GM12878 (cell line): ENCODE data around the gene ARRDC5. TPM values are rescaled to one million over a fixed set of nuclear protein-coding genes. Genes with fewer than 3 reads are reported as not detected.

Experiments used
- BHLHE40 ChIP-seq, 2 experiments: fragments of 450-650 bp in 1 of 2; IDR thresholded peaks; 2 replicates each; pipeline ENCODE4 v1.6.1; 2011 to 2017; ENCODE audit warnings: low read depth in 2 of 2, borderline replicate concordance in 1 of 2, improper control_type of control experiment in 1 of 2, low read length in 1 of 2, mild to moderate bottlenecking in 1 of 2
- BRCA1 ChIP-seq: IDR thresholded peaks from 2 replicates; pipeline ENCODE4 v1.6.1; 2011; ENCODE audit warnings: low read depth, low read length, improper control_type of control experiment
- CBFB ChIP-seq: IDR thresholded peaks from 2 replicates; pipeline ENCODE4 v1.6.1; 2016; ENCODE audit warnings: antibody characterized with exemption, low read depth
- FOXK2 ChIP-seq: fragments of 450-650 bp; IDR thresholded peaks from 2 replicates; pipeline ENCODE4 v1.6.1; 2017; ENCODE audit warnings: mild to moderate bottlenecking, moderate library complexity
- HCFC1 ChIP-seq: fragments of 150-350 bp; IDR thresholded peaks from 2 replicates; pipeline ENCODE4 v1.6.1; 2014; ENCODE audit warnings: low read length
- KDM1A ChIP-seq: fragments of 200-600 bp; sonication (generic); IDR thresholded peaks from 2 replicates; pipeline ENCODE4 v1.6.1; 2016; ENCODE audit warnings: borderline replicate concordance
- NFYB ChIP-seq: IDR thresholded peaks from 2 replicates; pipeline ENCODE4 v1.6.1; 2011; ENCODE audit warnings: low read depth, mild to moderate bottlenecking, low read length, improper control_type of control experiment, moderate library complexity; ENCODE audit not compliant: insufficient read depth
- PBX3 ChIP-seq: IDR thresholded peaks from 2 replicates; pipeline ENCODE4 v1.6.1; 2011; ENCODE audit warnings: mild to moderate bottlenecking, low read depth, low read length, moderate library complexity; ENCODE audit not compliant: insufficient replicate concordance
- POLR2AphosphoS2 ChIP-seq: IDR thresholded peaks from 2 replicates; pipeline ENCODE4 v1.6.1; 2011; ENCODE audit warnings: low read depth, mild to moderate bottlenecking, low read length, improper control_type of control experiment, moderate library complexity
- SIX5 ChIP-seq: IDR thresholded peaks from 2 replicates; pipeline ENCODE4 v1.6.1; 2011; ENCODE audit warnings: mild to moderate bottlenecking, low read depth, low read length, moderate library complexity; ENCODE audit not compliant: severe bottlenecking
- SMAD1 ChIP-seq: fragments of 450-650 bp; IDR thresholded peaks from 2 replicates; pipeline ENCODE4 v1.6.1; 2018; ENCODE audit warnings: mild to moderate bottlenecking, low read depth; ENCODE audit not compliant: partially characterized antibody
- SREBF1 ChIP-seq: IDR thresholded peaks from 2 replicates; pipeline ENCODE4 v1.6.1; 2012; ENCODE audit warnings: mild to moderate bottlenecking, low read length
- STAT1 ChIP-seq: fragments of 450-650 bp; conservative IDR thresholded peaks from 2 replicates; pipeline ENCODE4 v1.6.1; 2014; ENCODE audit warnings: antibody characterized with exemption, mild to moderate bottlenecking
- TBL1XR1 ChIP-seq: IDR thresholded peaks from 2 replicates; pipeline ENCODE4 v1.6.1; 2012; ENCODE audit warnings: low read depth, low read length, improper control_type of control experiment
- ZNF384 ChIP-seq: IDR thresholded peaks from 2 replicates; pipeline ENCODE4 v1.6.1; 2012; ENCODE audit warnings: low read depth, mild to moderate bottlenecking, low read length, improper control_type of control experiment, borderline replicate concordance
- ZNF592 ChIP-seq: fragments of 450-650 bp; IDR thresholded peaks from 2 replicates; pipeline ENCODE4 v1.6.1; 2017; ENCODE audit warnings: mild to moderate bottlenecking, moderate library complexity
- ZSCAN29 ChIP-seq: fragments of 450-650 bp; IDR thresholded peaks from 2 replicates; pipeline ENCODE4 v1.6.1; 2017; ENCODE audit warnings: mild to moderate bottlenecking, moderate library complexity
- polyA plus RNA-seq, 11 experiments: library from polyadenylated mRNA; depleted of rRNA in 4 of 11; unstranded in 6 of 11; stranded (reverse) in 5 of 11; fragments of >200 nt; fragmentation: Nextera tagmentation in 4 of 11; fragmentation: Illumina TruSeq in 1 of 11; extraction: Ambion mirVana in 4 of 11; extraction: Trizol in 1 of 11; gene quantifications; 1 replicate in 1 of 11; 2 replicates in 10 of 11; pipeline versions ENCODE4 v1.2.1 to v1.2.3, GENCODE V29; 2011 to 2016; ENCODE audit warnings: inconsistent platforms in 2 of 11, missing spikeins in 2 of 11, low read depth in 1 of 11
- total RNA-seq, 4 experiments: library from RNA; depleted of rRNA in 3 of 4; stranded (reverse); fragments of >200 nt in 3 of 4; fragmentation: Illumina TruSeq in 1 of 4; extraction: Trizol in 1 of 4; gene quantifications; 2 replicates each; pipeline versions ENCODE4 v1.2.1 to v1.2.3, GENCODE V29; 2013 to 2021
- TF ChIP-seq, protein P1 (sequence below), 3 experiments: IDR thresholded peaks in 2 of 3; conservative IDR thresholded peaks in 1 of 3; 2 replicates each; pipeline ENCODE4 v1.5.1; 2011; ENCODE audit warnings: low read depth in 3 of 3, low read length in 3 of 3, mild to moderate bottlenecking in 3 of 3, control low read depth in 2 of 3, moderate library complexity in 2 of 3, inconsistent platforms in 1 of 3, mixed read lengths in 1 of 3; ENCODE audit not compliant: control insufficient read depth in 2 of 3, insufficient read depth in 1 of 3; ENCODE audit errors: extremely low read depth in 1 of 3
- TF ChIP-seq, protein P2 (sequence below): fragments of 450-650 bp; IDR thresholded peaks from 2 replicates; pipeline ENCODE4 v1.6.1; 2017; ENCODE audit warnings: low read depth, mild to moderate bottlenecking, moderate library complexity
- TF ChIP-seq, protein P3 (sequence below): fragments of 450-650 bp; IDR thresholded peaks from 2 replicates; pipeline ENCODE4 v1.6.1; 2017; ENCODE audit warnings: borderline replicate concordance

The ARRDC5 gene
- total and polyA plus RNA-seq, 10 of the 15 experiments (the other 5 are each of a cell fraction or from before 2014, with no cell fraction given), result 0.03 to 0.38 (median 0.12) TPM; not detected in 2

- TF ChIP-seq ZNF592 (no peak), BRCA1 (no peak), STAT1 (no peak), HCFC1 (0 out of 2 replicates have a peak, but pooled peaks have one; percentile 15), BHLHE40 (IDR thresholded peaks at IDR 0.05; ENCODE audit: borderline replicate concordance in 1 of 2, low read depth in 2 of 2, low read length in 1 of 2) (peak in 1 of 2 experiments; percentile 42; a peak in 2 of 4 replicates), KDM1A (no peak), PBX3 (no peak), SIX5 (no peak), ZSCAN29 (no peak), SMAD1 (no peak), CBFB (no peak), FOXK2 (no peak), NFYB (peak; percentile 88), TBL1XR1 (no peak), POLR2AphosphoS2 (no peak), SREBF1 (no peak), ZNF384 (no peak)
- TF ChIP-seq, protein P1, sequence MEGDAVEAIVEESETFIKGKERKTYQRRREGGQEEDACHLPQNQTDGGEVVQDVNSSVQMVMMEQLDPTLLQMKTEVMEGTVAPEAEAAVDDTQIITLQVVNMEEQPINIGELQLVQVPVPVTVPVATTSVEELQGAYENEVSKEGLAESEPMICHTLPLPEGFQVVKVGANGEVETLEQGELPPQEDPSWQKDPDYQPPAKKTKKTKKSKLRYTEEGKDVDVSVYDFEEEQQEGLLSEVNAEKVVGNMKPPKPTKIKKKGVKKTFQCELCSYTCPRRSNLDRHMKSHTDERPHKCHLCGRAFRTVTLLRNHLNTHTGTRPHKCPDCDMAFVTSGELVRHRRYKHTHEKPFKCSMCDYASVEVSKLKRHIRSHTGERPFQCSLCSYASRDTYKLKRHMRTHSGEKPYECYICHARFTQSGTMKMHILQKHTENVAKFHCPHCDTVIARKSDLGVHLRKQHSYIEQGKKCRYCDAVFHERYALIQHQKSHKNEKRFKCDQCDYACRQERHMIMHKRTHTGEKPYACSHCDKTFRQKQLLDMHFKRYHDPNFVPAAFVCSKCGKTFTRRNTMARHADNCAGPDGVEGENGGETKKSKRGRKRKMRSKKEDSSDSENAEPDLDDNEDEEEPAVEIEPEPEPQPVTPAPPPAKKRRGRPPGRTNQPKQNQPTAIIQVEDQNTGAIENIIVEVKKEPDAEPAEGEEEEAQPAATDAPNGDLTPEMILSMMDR (IDR thresholded peaks at IDR 0.05 in 2 of 3, conservative IDR thresholded peaks at IDR 0.05 in 1 of 3; ENCODE audit: control insufficient read depth in 2 of 3, extremely low read depth in 1 of 3, insufficient read depth in 1 of 3, low read depth in 3 of 3, low read length in 3 of 3), result no peak
- TF ChIP-seq, protein P2, sequence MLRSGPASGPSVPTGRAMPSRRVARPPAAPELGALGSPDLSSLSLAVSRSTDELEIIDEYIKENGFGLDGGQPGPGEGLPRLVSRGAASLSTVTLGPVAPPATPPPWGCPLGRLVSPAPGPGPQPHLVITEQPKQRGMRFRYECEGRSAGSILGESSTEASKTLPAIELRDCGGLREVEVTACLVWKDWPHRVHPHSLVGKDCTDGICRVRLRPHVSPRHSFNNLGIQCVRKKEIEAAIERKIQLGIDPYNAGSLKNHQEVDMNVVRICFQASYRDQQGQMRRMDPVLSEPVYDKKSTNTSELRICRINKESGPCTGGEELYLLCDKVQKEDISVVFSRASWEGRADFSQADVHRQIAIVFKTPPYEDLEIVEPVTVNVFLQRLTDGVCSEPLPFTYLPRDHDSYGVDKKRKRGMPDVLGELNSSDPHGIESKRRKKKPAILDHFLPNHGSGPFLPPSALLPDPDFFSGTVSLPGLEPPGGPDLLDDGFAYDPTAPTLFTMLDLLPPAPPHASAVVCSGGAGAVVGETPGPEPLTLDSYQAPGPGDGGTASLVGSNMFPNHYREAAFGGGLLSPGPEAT, result no peak
- TF ChIP-seq, protein P3, sequence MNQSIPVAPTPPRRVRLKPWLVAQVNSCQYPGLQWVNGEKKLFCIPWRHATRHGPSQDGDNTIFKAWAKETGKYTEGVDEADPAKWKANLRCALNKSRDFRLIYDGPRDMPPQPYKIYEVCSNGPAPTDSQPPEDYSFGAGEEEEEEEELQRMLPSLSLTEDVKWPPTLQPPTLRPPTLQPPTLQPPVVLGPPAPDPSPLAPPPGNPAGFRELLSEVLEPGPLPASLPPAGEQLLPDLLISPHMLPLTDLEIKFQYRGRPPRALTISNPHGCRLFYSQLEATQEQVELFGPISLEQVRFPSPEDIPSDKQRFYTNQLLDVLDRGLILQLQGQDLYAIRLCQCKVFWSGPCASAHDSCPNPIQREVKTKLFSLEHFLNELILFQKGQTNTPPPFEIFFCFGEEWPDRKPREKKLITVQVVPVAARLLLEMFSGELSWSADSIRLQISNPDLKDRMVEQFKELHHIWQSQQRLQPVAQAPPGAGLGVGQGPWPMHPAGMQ, result no peak
These were observed 7.3 kb upstream of the ARRDC5 start (continued) for GRCh38 chr19:4909897-4910593.
